ENCODE measurements around the gene TTC24.

- TF ChIP-seq ELF4 (IDR thresholded peaks at IDR 0.05): no peak
- no peak for TF ChIP-seq ZNF384 (IDR thresholded peaks at IDR 0.05)
- TF ChIP-seq BHLHE40 (IDR thresholded peaks at IDR 0.05; ENCODE audit: borderline replicate concordance): no peak
- TF ChIP-seq SP1 (IDR thresholded peaks at IDR 0.05): no peak
- TF ChIP-seq SUZ12 (IDR thresholded peaks at IDR 0.05): no peak
- no peak for TF ChIP-seq HDGF (IDR thresholded peaks at IDR 0.05; ENCODE audit: borderline replicate concordance)
- no peak for TF ChIP-seq LEF1 (IDR thresholded peaks at IDR 0.05; ENCODE audit: borderline replicate concordance)
- TF ChIP-seq FOXK2 (IDR thresholded peaks at IDR 0.05): no peak
- no peak for TF ChIP-seq FOXM1 (IDR thresholded peaks at IDR 0.05; ENCODE audit: borderline replicate concordance)
- no peak for TF ChIP-seq FOXA1 (IDR thresholded peaks at IDR 0.05)
- TF ChIP-seq TARDBP (IDR thresholded peaks at IDR 0.05): no peak
- TF ChIP-seq L3MBTL2 (conservative IDR thresholded peaks at IDR 0.05): no peak
These were observed 39.6 kb upstream of the TTC24 start for GRCh38 chr1:156539818-156540355.

Measured in HEK293T (cell line).